Measurements from ENCODE around the gene ANKRD52. TPM values are rescaled to one million over a fixed set of nuclear protein-coding genes. Genes with fewer than 3 reads are reported as not detected.

ANKRD52 gene
- total and polyA plus RNA-seq, 9 of the 15 experiments (the other 6 are each of a cell fraction or from before 2014, with no cell fraction given): 0.52 to 46.8 (median 7.9) TPM

DNA sequence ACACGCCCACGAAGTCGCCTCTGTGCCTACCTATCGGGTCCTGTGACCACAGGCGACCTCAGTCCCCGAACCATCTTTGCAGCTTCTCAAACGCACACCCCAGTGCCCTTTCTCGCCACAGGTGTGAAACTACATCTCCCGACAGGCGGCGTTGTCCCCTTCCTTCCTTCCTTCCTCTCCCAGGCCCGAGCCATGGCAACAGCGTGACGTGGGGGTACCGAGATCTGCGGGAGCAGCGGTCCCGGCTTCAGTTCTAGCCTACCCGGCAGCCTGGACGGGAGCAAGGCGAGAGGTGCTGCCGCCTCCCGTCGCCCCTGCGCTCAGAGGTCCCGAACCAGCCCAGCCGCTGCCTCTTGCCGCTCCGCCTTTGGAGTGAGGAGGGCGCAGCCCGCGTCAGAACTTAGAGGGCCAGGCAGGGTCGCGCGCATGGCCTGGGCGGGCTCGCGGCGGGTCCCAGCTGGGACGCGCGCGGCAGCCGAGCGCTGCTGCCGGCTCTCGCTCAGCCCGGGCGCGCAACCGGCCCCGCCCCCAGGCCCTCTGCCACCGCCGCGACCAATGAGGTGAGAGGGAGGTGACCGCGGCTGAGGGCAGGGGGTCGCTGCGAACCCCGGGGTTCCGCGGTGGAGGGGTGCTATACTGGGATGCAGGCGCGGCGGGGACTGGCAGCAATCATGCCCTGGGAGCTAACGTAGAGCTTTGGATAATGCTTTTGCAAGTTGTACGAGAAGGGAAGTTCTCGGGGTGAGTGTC is 8.7 kb upstream of the ANKRD52 start, which contains the start of gene COQ10A (continued):
- no peak for TF ChIP-seq E2F3 (CRISPR knock-in tag; IDR thresholded peaks at IDR 0.05)
- TF ChIP-seq SMAD1 (IDR thresholded peaks at IDR 0.05; ENCODE audit: low read depth, low read length, partially characterized antibody): no peak
- TF ChIP-seq ETV6 (IDR thresholded peaks at IDR 0.05; ENCODE audit: borderline replicate concordance in 1 of 2, low read depth in 2 of 2, low read length in 1 of 2): no peak
- no peak for TF ChIP-seq ETV6 (CRISPR knock-in tag; IDR thresholded peaks at IDR 0.05; ENCODE audit: borderline replicate concordance)
- TF ChIP-seq HDAC2 (IDR thresholded peaks at IDR 0.05): peak; percentile 61
- no peak for TF ChIP-seq NFRKB (IDR thresholded peaks at IDR 0.05; ENCODE audit: low read depth)
- peak; percentile 74; the same call in 1 of the 2 replicates for TF ChIP-seq TARDBP (IDR thresholded peaks at IDR 0.05)
- no peak for TF ChIP-seq KAT8 (IDR thresholded peaks at IDR 0.05; ENCODE audit: low read depth)
- 0 out of 2 replicates have a peak, but pooled peaks have one; percentile 60 for TF ChIP-seq SMAD4 (CRISPR knock-in tag; conservative IDR thresholded peaks at IDR 0.05)
- peak; percentile 62 for TF ChIP-seq PHF20 (IDR thresholded peaks at IDR 0.05; ENCODE audit: partially characterized antibody)
- no peak for TF ChIP-seq ZNF764 (CRISPR knock-in tag; IDR thresholded peaks at IDR 0.05; ENCODE audit: low read depth)
- TF ChIP-seq, protein P1, sequence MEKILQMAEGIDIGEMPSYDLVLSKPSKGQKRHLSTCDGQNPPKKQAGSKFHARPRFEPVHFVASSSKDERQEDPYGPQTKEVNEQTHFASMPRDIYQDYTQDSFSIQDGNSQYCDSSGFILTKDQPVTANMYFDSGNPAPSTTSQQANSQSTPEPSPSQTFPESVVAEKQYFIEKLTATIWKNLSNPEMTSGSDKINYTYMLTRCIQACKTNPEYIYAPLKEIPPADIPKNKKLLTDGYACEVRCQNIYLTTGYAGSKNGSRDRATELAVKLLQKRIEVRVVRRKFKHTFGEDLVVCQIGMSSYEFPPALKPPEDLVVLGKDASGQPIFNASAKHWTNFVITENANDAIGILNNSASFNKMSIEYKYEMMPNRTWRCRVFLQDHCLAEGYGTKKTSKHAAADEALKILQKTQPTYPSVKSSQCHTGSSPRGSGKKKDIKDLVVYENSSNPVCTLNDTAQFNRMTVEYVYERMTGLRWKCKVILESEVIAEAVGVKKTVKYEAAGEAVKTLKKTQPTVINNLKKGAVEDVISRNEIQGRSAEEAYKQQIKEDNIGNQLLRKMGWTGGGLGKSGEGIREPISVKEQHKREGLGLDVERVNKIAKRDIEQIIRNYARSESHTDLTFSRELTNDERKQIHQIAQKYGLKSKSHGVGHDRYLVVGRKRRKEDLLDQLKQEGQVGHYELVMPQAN (IDR thresholded peaks at IDR 0.05; ENCODE audit: borderline replicate concordance): peak; percentile 68
- TF ChIP-seq, protein P2, sequence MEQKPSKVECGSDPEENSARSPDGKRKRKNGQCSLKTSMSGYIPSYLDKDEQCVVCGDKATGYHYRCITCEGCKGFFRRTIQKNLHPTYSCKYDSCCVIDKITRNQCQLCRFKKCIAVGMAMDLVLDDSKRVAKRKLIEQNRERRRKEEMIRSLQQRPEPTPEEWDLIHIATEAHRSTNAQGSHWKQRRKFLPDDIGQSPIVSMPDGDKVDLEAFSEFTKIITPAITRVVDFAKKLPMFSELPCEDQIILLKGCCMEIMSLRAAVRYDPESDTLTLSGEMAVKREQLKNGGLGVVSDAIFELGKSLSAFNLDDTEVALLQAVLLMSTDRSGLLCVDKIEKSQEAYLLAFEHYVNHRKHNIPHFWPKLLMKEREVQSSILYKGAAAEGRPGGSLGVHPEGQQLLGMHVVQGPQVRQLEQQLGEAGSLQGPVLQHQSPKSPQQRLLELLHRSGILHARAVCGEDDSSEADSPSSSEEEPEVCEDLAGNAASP (IDR thresholded peaks at IDR 0.05): no peak
- no peak for TF ChIP-seq PHF21A (IDR thresholded peaks at IDR 0.05; ENCODE audit: borderline replicate concordance, low read depth)
- no peak for TF ChIP-seq ZC3H4 (CRISPR knock-in tag; IDR thresholded peaks at IDR 0.05; ENCODE audit: borderline replicate concordance)
- TF ChIP-seq ZKSCAN3 (CRISPR knock-in tag; IDR thresholded peaks at IDR 0.05): no peak
- peak; percentile 92; the same call in 1 of the 2 replicates for TF ChIP-seq MTA3 (IDR thresholded peaks at IDR 0.05; ENCODE audit: borderline replicate concordance)
- peak; percentile 76 for TF ChIP-seq SPI1 (IDR thresholded peaks at IDR 0.05; ENCODE audit: borderline replicate concordance, low read depth, low read length)
- peak; percentile 88 for TF ChIP-seq LCOR (CRISPR knock-in tag; IDR thresholded peaks at IDR 0.05)
- TF ChIP-seq HMG20A (CRISPR knock-in tag; conservative IDR thresholded peaks at IDR 0.05): no peak
- TF ChIP-seq ZNF785 (CRISPR knock-in tag; IDR thresholded peaks at IDR 0.05): no peak
- peak; percentile 61; the same call in 1 of the 2 replicates for TF ChIP-seq ZBTB17 (CRISPR knock-in tag; IDR thresholded peaks at IDR 0.05)
- no peak for TF ChIP-seq XRCC3 (IDR thresholded peaks at IDR 0.05)
- peak; percentile 81 for TF ChIP-seq ZNF583 (CRISPR knock-in tag; IDR thresholded peaks at IDR 0.05)
- TF ChIP-seq ZNF77 (CRISPR knock-in tag; IDR thresholded peaks at IDR 0.05): no peak
- TF ChIP-seq, protein P3, sequence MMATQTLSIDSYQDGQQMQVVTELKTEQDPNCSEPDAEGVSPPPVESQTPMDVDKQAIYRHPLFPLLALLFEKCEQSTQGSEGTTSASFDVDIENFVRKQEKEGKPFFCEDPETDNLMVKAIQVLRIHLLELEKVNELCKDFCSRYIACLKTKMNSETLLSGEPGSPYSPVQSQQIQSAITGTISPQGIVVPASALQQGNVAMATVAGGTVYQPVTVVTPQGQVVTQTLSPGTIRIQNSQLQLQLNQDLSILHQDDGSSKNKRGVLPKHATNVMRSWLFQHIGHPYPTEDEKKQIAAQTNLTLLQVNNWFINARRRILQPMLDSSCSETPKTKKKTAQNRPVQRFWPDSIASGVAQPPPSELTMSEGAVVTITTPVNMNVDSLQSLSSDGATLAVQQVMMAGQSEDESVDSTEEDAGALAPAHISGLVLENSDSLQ (IDR thresholded peaks at IDR 0.05): peak; percentile 50; the same call in 1 of the 2 replicates
- TF ChIP-seq TAF7 (tag; IDR thresholded peaks at IDR 0.05): peak; percentile 56; the same call in 1 of the 2 replicates
- no peak for TF ChIP-seq HDAC3 (IDR thresholded peaks at IDR 0.05; ENCODE audit: borderline replicate concordance, partially characterized antibody)

All from K562 (cell line).